ENCODE data around the gene DCXR.
A peak's percentile ranks its signal among the peaks of the same experiment; 100 is the strongest.

DCXR gene

DNA sequence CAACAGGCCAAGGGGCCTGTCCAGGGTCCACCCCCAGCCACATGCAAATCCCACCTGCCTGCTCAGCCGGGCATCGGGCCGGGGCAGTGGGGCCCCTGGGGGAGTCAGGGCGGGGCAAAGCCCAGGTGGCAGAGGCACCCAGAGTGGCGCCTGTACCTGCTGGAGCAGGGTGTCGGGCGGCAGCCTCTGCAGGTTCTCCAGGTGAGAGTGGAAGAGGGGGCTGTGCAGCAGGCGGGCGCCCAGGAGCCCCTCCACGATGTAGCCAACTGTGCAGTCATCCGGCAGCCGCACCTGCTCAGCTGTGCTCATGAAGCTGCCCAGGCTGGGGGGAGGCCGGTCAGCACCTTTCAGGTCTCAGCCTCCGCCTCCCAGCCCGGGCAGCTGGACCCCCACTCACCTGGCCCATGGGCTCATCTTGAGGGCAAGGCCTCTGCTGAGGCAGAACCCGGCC, 12.0 kb upstream of the DCXR start:
- H3K9ac ChIP-seq (ENCODE audit: insufficient read length), result no peak overlapping the region
- H3K4me3 ChIP-seq, result no peak overlapping the region
- TF ChIP-seq POLR2AphosphoS5 (IDR thresholded peaks at IDR 0.05; ENCODE audit: borderline replicate concordance, low read depth, low read length) (no peak), EZH2 (IDR thresholded peaks at IDR 0.05) (no peak), FOXP2 (optimal IDR thresholded peaks at IDR 0.05; ENCODE audit: control extremely low read depth, extremely low read length, insufficient read depth) (no peak)
- H3K36me3 ChIP-seq (ENCODE audit: insufficient read depth, low read length), result peaks cover under 1% of the 10 kb centered on the region; the same call in 1 of the 2 replicates
- no peaks in the 10 kb centered on the region for H3K9me3 ChIP-seq (ENCODE audit: low read depth, low read length)
- H3K27ac ChIP-seq, result no peak overlapping the region
- no peak for DNase-seq (ENCODE audit: low read depth, low spot score)

DNA sequence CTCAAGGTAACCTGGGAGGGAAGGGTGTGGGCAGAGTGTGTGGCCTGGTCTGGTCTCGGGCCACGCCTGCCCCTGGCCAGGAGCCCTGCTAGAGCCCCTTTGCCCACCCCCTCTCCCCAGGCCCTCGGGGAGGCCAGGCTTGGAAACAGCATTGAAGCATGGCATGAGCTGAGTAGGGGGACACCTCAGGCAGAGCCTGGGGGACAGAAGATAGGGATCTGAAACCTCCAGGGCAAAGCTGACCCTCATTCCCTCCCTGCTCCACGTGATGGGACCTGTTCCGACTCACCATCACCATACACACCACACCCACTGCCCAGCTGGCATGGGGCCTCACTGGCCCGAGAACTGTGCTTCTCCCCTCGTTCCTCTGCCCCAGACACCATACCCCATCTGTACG, 11.6 kb upstream of the DCXR start:
- no peak for DNase-seq (ENCODE audit: low read depth, low spot score)
- H3K36me3 ChIP-seq (ENCODE audit: insufficient read depth, low read length), result no peaks in the 10 kb centered on the region; the same call in 1 of the 2 replicates
- TF ChIP-seq FOXP2 (optimal IDR thresholded peaks at IDR 0.05; ENCODE audit: control extremely low read depth, extremely low read length, insufficient read depth) (no peak), EZH2 (IDR thresholded peaks at IDR 0.05) (no peak), POLR2AphosphoS5 (IDR thresholded peaks at IDR 0.05; ENCODE audit: borderline replicate concordance, low read depth, low read length) (no peak)
- no peak overlapping the region for H3K27ac ChIP-seq
- H3K4me3 ChIP-seq, result no peak overlapping the region
- no peak overlapping the region for H3K9ac ChIP-seq (ENCODE audit: insufficient read length)
- H3K9me3 ChIP-seq (ENCODE audit: low read depth, low read length), result no peaks in the 10 kb centered on the region

DNA sequence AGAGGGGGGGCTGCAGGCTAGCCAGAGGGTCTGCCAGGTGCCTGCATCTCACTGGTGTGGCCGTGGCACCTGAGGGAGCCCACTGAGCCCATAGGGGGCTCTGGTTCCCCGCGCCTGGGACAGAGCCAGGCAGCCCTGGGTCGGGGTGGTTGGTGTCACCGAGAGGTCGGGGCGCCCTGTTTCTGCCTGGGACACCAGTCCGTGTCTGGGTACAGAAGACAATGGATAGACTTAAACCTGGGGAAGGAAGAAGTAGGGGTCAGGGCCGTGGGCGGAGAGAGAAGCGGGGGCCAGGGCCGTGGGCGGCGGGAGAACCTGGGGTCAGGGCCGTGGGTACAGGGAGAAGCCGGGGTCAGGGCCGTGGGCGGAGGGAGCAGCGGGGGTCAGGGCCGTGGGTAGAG, 11.1 kb upstream of the DCXR start:
- Histone ChIP-seq H3K4me3 (no peak overlapping the region), H3K36me3 (ENCODE audit: insufficient read depth, low read length) (no peaks in the 10 kb centered on the region; the same call in 1 of the 2 replicates), H3K27ac (no peak overlapping the region), H3K9me3 (ENCODE audit: low read depth, low read length) (no peaks in the 10 kb centered on the region), H3K9ac (ENCODE audit: insufficient read length) (no peak overlapping the region)
- no peak for DNase-seq (ENCODE audit: low read depth, low spot score)
- TF ChIP-seq POLR2AphosphoS5 (IDR thresholded peaks at IDR 0.05; ENCODE audit: borderline replicate concordance, low read depth, low read length), result no peak
- TF ChIP-seq FOXP2 (optimal IDR thresholded peaks at IDR 0.05; ENCODE audit: control extremely low read depth, extremely low read length, insufficient read depth), result no peak

DNA sequence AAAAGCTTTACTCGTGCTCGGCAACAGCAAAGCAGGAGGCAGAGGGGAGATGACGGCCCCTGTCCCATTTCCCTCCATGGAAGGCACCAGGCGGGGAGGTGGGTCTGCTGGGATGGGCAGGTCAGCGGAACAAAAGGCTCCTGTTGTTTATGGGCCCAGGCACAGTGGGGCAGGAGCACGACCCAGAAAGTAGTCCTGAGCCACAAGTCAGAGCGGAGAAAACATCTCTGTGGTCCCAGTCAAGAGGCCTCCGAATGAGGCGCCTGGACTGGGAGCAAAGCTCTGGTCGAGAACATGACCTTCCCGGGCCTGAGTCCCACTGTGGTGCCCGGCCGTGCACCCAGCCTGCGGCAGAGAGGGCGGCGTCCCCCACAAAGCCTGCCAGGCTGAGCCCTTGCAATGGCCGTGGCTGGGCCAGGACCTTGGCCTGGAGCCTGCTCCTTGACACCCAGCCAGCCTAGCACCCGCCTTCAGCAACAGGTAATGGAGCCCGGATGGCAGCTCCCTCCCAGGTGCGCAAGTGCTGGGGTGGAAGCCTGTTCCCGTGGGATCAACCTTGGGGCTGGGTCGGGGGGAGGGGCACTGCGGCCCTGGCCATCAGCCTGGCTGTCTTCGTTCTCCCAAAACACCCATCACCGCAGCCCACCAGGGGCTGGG, 10.5 kb upstream of the DCXR start:
- Histone ChIP-seq H3K9ac (ENCODE audit: insufficient read length) (no peak overlapping the region), H3K36me3 (ENCODE audit: insufficient read depth, low read length) (no peaks in the 10 kb centered on the region; the same call in 1 of the 2 replicates), H3K27ac (no peak overlapping the region), H3K9me3 (ENCODE audit: low read depth, low read length) (no peaks in the 10 kb centered on the region), H3K4me3 (no peak overlapping the region)
- TF ChIP-seq EZH2 (IDR thresholded peaks at IDR 0.05) (no peak), POLR2AphosphoS5 (IDR thresholded peaks at IDR 0.05; ENCODE audit: borderline replicate concordance, low read depth, low read length) (no peak), FOXP2 (optimal IDR thresholded peaks at IDR 0.05; ENCODE audit: control extremely low read depth, extremely low read length, insufficient read depth) (no peak)
- no peak for DNase-seq (ENCODE audit: low read depth, low spot score)

DNA sequence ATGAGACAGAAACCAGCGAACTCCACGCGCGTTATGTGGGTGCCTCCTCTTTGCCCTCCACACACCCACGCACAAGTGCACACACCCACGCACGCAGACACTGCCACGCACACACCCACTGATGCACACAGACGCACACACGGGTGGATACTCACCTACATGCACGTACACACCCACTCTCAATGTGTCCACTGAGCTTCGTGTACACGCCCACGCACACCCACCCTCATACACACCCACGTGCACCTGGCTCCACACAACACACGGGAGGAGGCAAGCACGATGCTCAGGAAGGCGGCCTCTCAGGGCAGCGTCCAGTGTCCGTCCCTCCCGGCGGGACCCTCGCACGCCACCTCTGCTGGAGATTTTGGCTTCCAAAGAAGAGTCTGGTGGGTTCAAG, 9.9 kb upstream of the DCXR start:
- TF ChIP-seq EZH2 (IDR thresholded peaks at IDR 0.05), result no peak
- no peak for TF ChIP-seq POLR2AphosphoS5 (IDR thresholded peaks at IDR 0.05; ENCODE audit: borderline replicate concordance, low read depth, low read length)
- TF ChIP-seq FOXP2 (optimal IDR thresholded peaks at IDR 0.05; ENCODE audit: control extremely low read depth, extremely low read length, insufficient read depth), result no peak
- H3K9me3 ChIP-seq (ENCODE audit: low read depth, low read length), result no peaks in the 10 kb centered on the region
- no peaks in the 10 kb centered on the region; the same call in 1 of the 2 replicates for H3K36me3 ChIP-seq (ENCODE audit: insufficient read depth, low read length)
- no peak overlapping the region for H3K9ac ChIP-seq (ENCODE audit: insufficient read length)
- DNase-seq (ENCODE audit: low read depth, low spot score), result no peak
- no peak overlapping the region for H3K27ac ChIP-seq
- no peak overlapping the region for H3K4me3 ChIP-seq

DNA sequence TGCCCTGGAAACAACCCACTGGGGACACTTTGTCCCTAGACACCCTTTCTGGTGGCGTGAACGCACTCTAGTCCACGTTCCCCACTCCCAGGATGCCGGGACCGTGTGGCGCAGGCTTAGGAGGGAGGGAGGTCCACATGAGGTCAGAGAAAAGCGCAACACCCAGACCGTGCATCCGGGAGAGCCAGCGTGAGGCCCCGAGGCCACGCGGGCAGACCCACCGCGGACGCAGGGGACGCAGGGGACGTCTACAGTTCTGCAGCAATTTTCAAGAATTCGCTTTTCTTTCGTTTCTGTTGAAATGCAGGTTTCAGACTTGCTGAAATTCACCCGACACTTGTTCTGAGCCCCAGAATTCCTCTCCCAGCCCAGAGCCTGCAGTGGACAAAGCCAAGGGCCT, 9.4 kb upstream of the DCXR start:
- Histone ChIP-seq H3K9me3 (ENCODE audit: low read depth, low read length) (no peaks in the 10 kb centered on the region), H3K36me3 (ENCODE audit: insufficient read depth, low read length) (no peaks in the 10 kb centered on the region; the same call in 1 of the 2 replicates)

DNA sequence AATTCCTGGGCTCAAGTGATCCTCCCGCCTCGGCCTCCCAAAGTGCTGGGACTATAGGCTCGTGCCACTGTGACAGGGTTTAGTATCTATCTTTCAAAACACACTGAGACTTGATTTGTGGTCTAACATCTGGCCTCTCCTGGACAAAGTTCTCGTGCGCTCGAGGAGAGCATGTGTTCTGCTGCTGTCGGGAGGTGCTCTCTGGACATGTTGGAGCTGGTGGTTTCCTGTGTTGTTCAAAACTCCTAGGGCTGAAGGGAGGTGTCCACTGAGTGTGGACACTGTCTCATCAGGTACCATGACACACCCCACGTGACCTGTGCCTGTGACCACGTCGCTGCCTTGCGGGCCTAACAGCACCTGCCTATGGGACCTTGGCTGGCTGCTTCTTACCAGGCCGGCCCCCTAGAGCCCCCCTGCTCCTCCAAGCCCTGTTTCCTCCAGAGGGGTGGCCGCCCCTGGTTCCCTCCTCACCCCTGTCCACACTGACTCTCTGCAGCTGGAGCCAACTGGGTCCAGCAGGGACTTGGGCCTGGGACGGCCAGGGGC, 8.5 kb upstream of the DCXR start:
- DNase-seq (ENCODE audit: low read depth, low spot score), result no peak
- Histone ChIP-seq H3K27ac (0 out of 2 replicates have a peak overlapping the region, but pooled peaks have one; percentile 36), H3K9ac (ENCODE audit: insufficient read length) (no peak overlapping the region), H3K9me3 (ENCODE audit: low read depth, low read length) (no peaks in the 10 kb centered on the region), H3K36me3 (ENCODE audit: insufficient read depth, low read length) (no peaks in the 10 kb centered on the region; the same call in 1 of the 2 replicates), H3K4me3 (no peak overlapping the region)
- TF ChIP-seq EZH2 (IDR thresholded peaks at IDR 0.05) (no peak), POLR2AphosphoS5 (IDR thresholded peaks at IDR 0.05; ENCODE audit: borderline replicate concordance, low read depth, low read length) (no peak), FOXP2 (optimal IDR thresholded peaks at IDR 0.05; ENCODE audit: control extremely low read depth, extremely low read length, insufficient read depth) (no peak)

More for the DNA sequence above, 9.4 kb upstream of the DCXR start:
- Histone ChIP-seq H3K9ac (ENCODE audit: insufficient read length) (no peak overlapping the region), H3K27ac (no peak overlapping the region), H3K4me3 (no peak overlapping the region)
- TF ChIP-seq POLR2AphosphoS5 (IDR thresholded peaks at IDR 0.05; ENCODE audit: borderline replicate concordance, low read depth, low read length), result no peak
- no peak for TF ChIP-seq FOXP2 (optimal IDR thresholded peaks at IDR 0.05; ENCODE audit: control extremely low read depth, extremely low read length, insufficient read depth)
- TF ChIP-seq EZH2 (IDR thresholded peaks at IDR 0.05), result no peak
- no peak for DNase-seq (ENCODE audit: low read depth, low spot score)

DNA sequence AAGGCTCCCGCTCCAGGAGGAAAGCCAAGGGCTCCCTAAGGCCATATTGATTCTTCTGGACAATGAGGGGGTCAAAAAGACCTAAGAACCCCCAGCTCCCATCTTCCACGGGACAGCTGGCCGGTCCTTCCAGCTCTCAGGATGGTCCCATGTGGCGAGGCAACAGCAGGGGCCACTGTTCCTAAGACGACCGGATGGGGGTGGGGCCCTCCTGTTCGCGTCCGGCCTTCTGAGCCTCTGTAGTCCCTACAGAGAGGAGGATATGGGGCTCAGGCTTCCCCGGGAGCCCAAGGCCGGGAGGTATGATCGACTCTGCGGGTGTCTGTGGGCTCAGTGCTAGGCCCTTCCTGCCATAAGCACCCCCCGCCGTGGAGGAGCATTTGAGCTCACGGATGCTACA, 6.0 kb upstream of the DCXR start:
- no peaks in the 10 kb centered on the region; the same call in 1 of the 2 replicates for H3K36me3 ChIP-seq (ENCODE audit: insufficient read depth, low read length)
- no peaks in the 10 kb centered on the region for H3K9me3 ChIP-seq (ENCODE audit: low read depth, low read length)
- H3K27ac ChIP-seq, result no peak overlapping the region
- DNase-seq (ENCODE audit: low read depth, low spot score), result no peak
- TF ChIP-seq EZH2 (IDR thresholded peaks at IDR 0.05), result no peak
- TF ChIP-seq POLR2AphosphoS5 (IDR thresholded peaks at IDR 0.05; ENCODE audit: borderline replicate concordance, low read depth, low read length), result no peak
- TF ChIP-seq FOXP2 (optimal IDR thresholded peaks at IDR 0.05; ENCODE audit: control extremely low read depth, extremely low read length, insufficient read depth), result no peak
- H3K4me3 ChIP-seq, result no peak overlapping the region
- H3K9ac ChIP-seq (ENCODE audit: insufficient read length), result no peak overlapping the region

Measured in SK-N-MC (cell line).